LNCAP (cell line): ENCODE results near the gene PRMT7.
A peak's percentile ranks its signal among the peaks of the same experiment; 100 is the strongest.

ENCODE experiments used
- CTCF ChIP-seq: fragments of 450-650 bp; IDR thresholded peaks from 2 replicates; pipeline ENCODE4 v1.5.1; 2017; ENCODE audit warnings: mild to moderate bottlenecking

Gene PRMT7

GRCh38 chr16:68393333-68393732 lies 82.5 kb downstream of the PRMT7 start:
- TF ChIP-seq CTCF, result no peak

- TF ChIP-seq CTCF, result no peak
Measured at GRCh38 chr16:68395167-68395786, 84.5 kb downstream of the PRMT7 start.

GRCh38 chr16:68395815-68396214 lies 85.0 kb downstream of the PRMT7 start:
- no peak for TF ChIP-seq CTCF

GRCh38 chr16:68396481-68396880 lies 85.7 kb downstream of the PRMT7 start:
- peak; percentile 79 for TF ChIP-seq CTCF

GRCh38 chr16:68397710-68398201 lies 86.9 kb downstream of the PRMT7 start:
- TF ChIP-seq CTCF, result no peak

GRCh38 chr16:68399456-68399855 lies 88.6 kb downstream of the PRMT7 start:
- TF ChIP-seq CTCF, result no peak

- no peak for TF ChIP-seq CTCF
Measured at GRCh38 chr16:68400083-68400923, 89.5 kb downstream of the PRMT7 start.
